ENCODE measurements around the gene DGKG.

GRCh38 chr3:186194451-186194811 is 167.6 kb downstream of the DGKG start:
- TF ChIP-seq, protein P1, sequence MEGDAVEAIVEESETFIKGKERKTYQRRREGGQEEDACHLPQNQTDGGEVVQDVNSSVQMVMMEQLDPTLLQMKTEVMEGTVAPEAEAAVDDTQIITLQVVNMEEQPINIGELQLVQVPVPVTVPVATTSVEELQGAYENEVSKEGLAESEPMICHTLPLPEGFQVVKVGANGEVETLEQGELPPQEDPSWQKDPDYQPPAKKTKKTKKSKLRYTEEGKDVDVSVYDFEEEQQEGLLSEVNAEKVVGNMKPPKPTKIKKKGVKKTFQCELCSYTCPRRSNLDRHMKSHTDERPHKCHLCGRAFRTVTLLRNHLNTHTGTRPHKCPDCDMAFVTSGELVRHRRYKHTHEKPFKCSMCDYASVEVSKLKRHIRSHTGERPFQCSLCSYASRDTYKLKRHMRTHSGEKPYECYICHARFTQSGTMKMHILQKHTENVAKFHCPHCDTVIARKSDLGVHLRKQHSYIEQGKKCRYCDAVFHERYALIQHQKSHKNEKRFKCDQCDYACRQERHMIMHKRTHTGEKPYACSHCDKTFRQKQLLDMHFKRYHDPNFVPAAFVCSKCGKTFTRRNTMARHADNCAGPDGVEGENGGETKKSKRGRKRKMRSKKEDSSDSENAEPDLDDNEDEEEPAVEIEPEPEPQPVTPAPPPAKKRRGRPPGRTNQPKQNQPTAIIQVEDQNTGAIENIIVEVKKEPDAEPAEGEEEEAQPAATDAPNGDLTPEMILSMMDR (IDR thresholded peaks at IDR 0.05), result no peak
- no peak for TF ChIP-seq POLR2A (IDR thresholded peaks at IDR 0.05)

All from testis (tissue), 2 donors.